ENCODE measurements around the gene TCF23. TPM values are rescaled to one million over a fixed set of nuclear protein-coding genes. Genes with fewer than 3 reads are reported as not detected.
"Not testable (repeated sequence)": the region's sequence is repeated elsewhere in the genome, so short reads cannot be mapped to it uniquely, and the experiment has no call there.

The TCF23 gene
- total RNA-seq, 1 donor from 2014 or later, result 0.10 TPM

DNA sequence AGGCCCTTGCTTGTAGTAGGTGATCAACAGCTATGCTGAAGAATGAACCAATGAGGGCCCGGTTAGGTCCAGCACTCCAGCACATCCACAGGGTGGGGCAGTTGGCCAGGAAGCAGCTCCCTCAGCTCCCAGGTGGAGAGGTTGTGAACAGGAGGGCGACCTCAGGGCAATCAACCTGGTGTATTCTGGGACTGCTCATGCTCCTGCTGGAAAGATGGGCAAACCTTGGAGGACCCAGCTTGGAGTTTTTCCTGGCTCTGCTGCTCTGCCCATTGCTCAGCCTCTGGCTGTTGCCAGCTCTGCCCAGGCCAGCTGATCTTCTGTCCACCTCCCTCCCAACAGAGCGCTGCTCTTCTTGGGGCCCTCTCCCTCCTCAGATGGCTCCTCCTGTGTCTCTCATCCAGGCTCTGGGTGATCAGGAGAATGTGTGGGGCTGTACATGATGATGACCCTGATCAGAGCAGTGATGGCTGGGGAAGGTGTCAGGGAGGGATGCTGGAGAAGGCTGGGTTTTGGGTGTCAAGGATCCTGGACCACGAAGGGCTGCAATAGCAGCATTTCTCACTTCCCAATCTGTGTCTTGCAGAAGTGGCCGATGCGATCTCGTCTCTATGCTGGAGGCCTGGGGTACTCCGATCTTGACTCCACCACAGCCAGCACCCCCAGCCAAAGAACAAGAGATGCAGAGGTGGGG is 3.4 kb downstream of the TCF23 start:
- ATAC-seq (peak; percentile 93), DNase-seq (ENCODE audit: low spot score) (no peak)

DNA sequence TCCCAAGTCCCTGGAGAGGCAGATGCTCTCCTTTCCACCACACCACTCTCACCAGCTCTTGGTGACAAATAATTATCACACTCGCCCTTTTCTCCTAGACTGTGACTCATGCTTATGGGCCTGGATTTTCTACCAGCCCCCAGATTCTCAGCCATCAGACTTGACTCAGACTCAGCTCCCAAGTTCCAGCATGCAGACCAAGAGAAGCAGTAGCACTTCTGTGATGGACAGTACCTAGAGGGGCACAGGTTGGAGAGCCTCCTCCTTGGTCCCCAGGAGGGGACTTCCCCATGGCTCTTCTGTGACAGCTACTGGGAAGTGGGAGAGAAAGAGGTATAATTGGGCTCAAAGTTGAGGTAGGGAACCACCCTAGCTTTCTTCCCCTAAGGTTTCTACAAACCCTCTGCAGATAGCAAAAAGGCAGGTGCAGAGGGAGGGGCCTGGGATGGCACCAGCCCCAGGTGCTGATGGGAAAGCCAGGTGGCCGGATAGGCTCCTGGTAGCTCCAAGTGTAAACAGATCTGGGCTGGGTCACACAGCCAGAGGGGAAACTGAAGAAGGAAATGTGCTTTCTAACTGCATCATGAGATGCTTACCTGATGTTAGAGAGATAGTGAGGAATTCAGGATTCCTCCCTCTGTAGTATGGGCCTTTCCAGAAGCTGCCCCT is 4.1 kb downstream of the TCF23 start:
- no peak for DNase-seq (ENCODE audit: low spot score)

DNA sequence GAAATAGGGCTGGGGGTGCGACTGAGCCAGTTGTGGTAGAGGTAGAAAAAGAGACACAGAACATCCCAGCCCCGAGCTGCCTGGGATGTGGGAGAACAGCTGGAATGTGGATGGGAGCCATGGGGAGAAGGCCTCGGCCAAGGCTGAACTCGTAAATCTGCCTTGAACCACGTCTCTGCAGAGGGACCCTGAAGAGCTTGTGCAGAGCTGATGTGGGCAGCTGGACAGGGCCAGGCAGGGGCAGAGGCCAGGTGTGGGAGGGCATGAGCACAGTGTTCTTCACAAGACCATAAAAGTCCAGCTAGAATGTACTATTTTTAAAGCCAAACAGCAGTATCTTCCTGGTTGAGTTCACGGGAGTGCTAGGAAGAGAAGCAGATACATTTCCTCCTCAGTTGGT is 5.7 kb downstream of the TCF23 start:
- ATAC-seq, result no peak
- no peak for DNase-seq (ENCODE audit: low spot score)

More for the DNA sequence above, 4.1 kb downstream of the TCF23 start:
- no peak for ATAC-seq

DNA sequence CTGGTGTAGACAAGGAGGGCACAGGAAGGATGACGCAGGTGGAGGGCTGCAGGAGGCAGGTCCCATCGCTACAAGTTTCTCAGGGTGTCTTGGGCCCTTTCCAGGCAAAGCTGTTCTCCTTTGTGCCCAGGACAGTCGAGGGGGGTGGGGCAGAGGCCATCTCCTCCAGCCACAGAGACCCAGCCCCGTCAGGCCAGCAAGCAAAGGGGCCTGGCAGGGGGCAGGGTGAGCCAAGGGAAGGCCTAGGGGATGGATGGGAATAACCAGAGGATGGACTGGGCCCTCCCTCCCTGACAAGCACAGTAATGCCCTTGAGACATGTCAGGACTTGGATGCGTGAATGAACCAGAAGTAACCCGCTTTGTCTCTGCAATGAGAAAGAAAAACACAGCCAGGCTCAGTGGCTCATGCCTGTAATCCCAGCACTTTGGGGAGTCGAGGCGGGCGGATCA is 6.3 kb downstream of the TCF23 start:
- ATAC-seq (no peak), DNase-seq (ENCODE audit: low spot score) (no peak)

DNA sequence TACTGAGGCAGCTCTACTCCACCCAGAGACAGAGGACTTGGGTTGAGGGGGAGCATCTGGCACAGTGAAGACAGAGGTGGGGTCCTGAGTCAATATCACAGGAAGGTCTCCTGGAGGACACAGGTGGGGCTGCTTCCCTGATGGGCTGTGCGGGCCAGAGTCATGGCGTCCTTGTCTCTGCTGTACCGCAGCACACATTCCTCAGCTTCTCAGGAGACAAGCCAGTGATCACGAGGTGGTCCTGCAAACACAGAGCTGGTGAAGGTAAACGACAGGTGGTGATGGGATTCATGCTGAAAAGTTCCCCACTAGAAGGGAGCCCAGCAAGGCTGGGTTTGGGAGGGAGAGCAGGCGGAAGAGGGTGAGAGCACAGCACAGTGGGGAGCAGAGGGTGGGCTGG is 9.7 kb downstream of the TCF23 start:
- no peak for ATAC-seq
- no peak for DNase-seq (ENCODE audit: low spot score)

DNA sequence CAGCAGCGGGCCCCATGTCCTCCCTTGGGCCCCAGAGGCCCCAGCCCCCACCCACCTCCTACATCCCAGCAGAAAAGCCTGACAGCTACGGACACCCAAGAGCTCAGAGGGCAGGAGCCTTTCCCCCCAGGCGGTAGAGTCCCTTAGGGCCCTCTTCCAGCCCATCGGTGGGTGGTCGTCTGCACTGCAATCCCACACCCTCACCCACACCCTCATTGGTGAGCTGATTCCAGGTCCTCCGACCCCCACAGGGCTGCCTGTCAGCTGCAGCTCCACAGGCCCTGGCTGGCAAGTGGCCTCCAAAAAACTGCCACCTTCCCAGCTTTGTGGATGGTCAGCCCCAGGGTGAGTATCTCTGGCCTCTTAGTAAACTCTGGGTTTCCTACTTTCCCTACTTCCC is 10.5 kb downstream of the TCF23 start:
- ATAC-seq, result no peak
- no peak for DNase-seq (ENCODE audit: low spot score)

DNA sequence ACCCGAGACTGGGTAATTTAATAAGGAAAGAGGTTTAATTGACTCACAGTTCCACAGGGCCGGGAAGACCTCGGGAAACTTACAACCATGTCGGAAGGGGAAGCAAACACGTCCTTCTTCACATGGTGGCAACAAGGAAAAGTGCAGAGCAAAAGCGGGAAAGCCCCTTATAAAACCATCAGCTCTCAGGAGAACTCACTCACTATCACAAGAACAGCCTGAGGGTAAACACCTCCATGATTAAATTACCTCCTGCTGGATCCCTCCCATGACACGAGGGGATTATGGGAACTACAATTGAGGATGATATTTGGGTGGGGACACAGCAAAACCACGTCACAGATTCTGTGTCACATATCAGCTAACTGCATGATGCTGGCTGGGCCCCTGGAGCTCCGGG is 11.4 kb downstream of the TCF23 start:
- no peak for DNase-seq (ENCODE audit: low spot score)

DNA sequence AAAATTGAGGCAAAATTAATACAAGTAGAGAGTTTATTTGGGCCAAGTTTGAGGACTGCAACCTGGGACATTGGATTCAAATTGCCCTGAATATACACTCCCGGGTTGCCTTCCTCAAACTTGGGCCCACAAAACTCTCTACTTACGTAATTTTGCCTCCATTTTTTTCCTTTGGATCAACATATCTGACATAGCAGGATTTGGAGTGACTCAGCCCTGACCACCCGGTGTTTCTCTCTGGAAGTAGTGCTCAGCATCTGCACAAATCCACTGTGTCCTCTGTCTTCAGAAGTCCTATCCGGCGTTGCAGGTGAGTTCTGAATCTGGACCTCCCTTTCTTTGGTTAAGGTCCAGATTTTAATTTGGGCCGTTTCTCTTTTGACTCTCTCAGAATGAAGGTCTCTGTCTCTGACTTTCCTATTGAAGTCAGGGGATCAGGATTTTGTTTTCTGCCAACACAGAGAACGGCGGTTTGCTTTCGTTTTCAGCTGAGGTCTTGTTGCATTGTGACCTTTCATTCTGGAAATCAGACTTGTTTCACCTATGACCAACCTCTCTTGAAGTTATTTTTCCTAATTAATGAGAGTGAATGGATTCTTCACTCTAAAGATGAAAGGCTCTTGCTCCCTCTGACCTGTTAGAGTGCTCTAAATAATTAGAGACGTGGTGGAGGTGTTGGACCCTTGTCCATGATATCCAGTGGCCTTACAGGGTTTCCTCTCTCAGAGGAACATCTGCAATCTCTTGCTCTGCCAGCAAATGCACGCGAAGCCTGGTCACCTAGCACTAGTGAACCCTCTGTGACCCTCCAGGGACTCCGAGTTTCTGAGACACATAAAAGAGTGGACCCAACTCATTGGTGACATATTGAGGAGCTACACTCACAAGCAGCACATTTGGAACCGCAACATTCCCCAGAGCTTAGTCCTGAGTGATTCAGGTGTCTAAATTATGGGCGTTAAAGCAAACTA is 13.6 kb downstream of the TCF23 start:
- DNase-seq (ENCODE audit: low spot score) (no peak), ATAC-seq (peak; percentile 88)

More for the DNA sequence above, 11.4 kb downstream of the TCF23 start:
- ATAC-seq, result no peak

DNA sequence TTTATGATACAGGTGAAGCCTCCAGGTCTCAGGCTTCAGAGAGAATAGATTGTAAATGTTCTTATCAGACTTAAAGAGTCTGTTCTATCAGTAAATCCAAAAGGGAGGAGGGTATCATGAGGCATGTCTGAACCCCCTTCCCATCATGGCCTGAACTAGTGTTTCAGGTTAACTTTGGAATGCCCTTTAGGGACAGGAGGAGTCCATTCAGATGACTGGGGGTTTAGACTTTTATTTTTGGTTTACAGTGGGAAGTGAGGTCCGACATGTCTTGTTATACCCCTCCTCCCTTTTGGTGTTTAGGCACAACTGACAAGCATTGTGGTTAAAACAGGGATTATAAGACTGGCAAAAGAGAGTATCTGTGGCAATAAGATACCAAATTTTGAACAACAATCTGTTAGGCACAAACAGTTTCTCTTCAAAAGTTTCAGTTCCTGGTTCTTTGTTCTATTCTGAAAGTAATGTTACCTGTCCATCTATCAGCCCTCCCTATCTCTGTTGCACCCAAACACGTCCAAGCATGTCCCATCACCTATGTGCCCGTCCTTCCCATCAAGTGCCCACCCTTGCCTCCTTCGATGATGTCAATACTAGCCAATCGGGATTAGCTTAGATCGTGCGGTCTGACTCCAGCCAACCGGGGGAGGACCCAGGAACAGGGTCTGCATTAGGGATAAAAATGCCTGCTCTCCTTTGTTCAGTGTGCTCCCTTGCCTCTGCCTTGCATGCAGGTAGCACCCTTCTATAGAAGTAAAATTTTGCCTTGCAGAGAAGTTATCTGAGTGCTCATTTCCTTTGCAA is 16.4 kb downstream of the TCF23 start:
- no peak for ATAC-seq
- no peak for DNase-seq (ENCODE audit: low spot score)

DNA sequence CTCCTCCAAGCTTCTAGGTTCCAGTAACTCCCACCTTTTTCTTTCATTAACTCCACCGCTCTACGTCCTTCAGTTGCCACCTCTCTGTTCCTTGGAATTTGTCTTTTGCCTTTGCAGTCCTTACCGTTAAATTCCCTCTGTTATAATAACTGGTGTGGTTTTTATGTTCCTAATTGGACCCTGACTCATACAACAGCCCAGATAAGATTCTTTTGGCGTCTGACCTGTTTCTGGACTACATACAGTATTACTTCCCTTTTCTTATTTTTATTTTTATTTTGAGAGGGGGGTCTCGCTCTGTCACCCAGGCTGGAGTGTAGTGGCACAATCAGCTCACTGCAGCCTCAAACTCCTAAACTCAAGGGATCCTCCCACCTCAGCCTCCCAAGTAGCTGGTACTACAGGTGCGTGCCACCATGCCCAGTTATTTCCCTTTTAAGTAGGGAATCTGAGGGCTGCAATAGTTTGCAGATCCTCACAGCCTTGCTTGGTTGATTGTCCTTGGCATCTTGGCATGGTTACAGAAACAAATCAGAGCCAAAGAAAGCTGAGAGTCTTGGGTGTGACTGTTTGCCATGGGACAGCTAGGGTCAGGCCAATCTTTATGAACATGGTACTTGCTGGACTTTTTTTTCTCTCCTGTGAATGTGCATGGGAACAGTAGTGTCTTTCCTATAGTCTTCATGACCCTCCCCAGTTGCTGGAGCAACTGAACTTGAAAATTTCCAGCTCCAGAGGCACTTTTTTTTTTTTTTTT is 22.0 kb downstream of the TCF23 start:
- no peak for ATAC-seq
- DNase-seq (ENCODE audit: low spot score), result no peak

DNA sequence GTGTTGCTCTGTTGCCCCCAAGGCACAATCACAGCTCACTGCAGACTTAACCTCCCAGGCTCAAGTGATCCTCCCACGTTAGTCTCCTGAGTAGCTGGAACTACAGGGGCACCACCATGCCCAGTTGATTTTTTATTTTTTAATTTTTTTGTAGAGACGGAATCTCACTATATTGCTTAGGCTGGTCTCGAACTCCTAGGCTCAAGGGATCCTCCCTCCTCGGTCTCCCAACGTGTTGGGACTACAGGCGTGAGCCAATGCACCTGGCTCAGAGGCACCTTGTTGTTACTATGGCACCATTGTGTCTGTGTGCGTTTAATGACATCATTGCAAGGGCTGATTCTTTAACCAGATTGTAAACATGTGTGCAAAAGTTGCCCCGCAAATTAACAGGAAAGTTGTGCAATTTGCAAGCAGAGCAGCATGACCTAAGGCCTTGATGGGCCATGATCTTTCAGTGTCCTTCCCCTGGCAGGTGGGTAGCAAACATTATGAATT is 22.6 kb downstream of the TCF23 start:
- ATAC-seq (peak; percentile 65), DNase-seq (ENCODE audit: low spot score) (peak; percentile 69)

DNA sequence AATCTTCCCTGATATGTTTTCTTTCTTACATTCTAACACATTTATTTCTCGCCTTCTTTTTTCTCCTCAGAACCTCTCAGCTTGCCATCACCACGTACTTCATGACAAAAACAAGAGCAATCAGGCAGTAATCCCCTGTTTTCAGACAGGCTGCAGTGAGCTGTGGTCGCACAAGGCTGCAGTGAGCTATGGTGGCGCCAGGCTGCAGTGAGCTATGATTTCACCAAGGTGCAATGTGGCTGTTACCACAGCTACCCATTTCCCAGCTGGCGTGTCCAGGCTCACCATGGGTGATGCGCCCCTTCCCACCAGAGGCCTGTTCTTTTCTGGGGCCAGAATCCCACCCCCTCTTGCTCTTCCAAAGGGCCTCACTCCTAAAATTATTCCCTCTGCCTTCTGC is 25.8 kb downstream of the TCF23 start:
- ATAC-seq, result no peak

DNA sequence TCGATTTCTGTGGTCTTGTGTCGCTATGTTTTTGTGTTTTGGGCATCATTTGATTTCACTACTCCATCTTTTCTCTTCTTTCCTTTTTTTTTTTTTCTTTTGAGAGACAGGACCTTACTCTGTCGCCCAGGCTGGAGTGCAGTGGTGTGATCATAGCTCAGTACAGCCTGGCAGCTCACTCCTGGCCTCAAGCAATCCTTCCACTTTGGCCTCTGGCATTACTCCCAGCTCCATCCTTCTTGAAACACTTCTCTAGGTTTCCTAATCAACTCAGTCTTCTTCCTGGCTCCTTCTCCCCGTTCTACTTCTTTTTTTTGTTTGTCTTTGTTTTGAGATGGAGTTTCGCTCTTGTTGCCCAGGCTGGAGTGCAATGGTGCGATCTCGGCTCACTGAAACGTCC is 26.5 kb downstream of the TCF23 start:
- no peak for DNase-seq (ENCODE audit: low spot score)
- no peak for ATAC-seq

More for the DNA sequence above, 25.8 kb downstream of the TCF23 start:
- no peak for DNase-seq (ENCODE audit: low spot score)

DNA sequence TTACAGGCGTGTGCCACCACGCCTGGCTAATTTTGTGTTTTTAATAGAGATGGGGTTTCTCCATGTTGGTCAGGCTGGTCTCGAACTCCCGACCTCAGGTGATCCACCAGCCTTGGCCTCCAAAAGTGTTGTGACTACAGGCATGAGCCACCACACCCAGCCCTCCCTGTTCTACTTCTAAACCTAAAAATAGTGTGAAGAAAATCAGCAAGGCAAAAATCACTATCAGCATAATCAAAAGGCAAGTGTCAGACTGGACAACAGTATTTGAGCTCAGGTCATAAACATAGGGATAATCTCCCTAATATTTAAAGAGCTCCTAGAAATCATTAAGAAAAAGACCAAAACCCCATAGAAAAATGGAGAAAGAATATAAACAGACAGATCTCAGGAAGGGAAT is 27.0 kb downstream of the TCF23 start:
- ATAC-seq; DNase-seq (ENCODE audit: low spot score): not testable (repeated sequence)

DNA sequence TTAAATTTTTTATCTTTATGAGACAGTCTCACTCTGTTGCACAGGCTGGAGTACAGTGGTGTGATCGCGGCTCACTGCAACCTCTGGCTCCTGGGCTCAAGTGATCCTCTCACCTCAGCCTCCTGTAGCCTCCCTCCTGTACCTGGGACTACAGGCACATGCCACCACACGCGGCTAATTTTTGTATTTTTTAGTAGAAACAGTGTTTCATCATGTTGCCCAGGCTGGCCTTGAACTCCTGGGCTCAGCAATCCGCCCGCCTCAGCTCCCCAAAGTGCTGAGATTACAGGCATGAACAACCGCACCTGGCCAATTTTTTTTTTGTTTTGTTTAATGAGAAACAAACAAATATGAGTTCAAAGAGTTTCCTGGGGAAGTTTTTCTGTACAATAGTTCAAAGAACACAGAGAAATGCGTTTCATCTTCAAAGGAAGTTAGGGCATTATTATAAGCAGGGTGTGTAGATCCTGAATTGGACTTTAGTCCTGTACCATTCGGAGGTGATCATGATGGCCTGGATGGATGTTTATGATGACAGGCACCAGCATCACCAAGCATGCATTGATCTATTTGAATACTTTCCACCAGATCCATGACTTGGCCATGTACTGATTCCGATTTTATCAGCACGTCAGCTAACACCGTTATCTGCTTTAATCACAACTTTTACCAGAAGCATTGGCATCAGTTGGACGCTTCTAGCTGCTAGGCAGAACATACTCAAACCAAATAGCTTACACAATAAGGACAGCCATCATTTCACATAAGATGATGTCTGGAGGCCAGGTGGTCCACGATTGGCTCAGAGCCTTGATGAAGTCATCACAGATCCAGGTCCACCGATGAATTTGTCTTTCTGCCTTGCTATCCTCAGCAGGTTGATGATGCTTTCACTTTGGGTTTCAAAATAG is 28.9 kb downstream of the TCF23 start:
- DNase-seq (ENCODE audit: low spot score), result no peak
- peak; percentile 42 for ATAC-seq

DNA sequence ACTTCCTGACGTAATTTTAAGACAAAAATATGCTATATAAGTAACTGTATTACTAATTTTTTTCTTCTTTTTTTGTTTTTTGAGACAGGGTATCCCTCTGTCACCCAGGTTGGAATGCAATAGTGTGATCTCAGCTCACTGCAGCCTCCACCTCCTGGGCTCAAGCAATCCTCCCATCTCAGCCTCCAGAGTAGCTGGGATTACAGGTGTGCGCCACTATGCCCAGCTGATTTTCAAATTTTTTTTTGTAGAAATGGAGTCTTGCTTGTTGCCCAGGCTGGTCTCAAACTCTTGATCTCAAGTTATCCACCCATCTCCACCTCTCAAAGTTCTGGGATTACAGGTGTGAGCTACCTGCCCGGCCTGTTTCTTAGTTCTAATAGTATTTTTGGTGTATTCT is 29.7 kb downstream of the TCF23 start:
- no peak for ATAC-seq
- DNase-seq (ENCODE audit: low spot score), result no peak

DNA sequence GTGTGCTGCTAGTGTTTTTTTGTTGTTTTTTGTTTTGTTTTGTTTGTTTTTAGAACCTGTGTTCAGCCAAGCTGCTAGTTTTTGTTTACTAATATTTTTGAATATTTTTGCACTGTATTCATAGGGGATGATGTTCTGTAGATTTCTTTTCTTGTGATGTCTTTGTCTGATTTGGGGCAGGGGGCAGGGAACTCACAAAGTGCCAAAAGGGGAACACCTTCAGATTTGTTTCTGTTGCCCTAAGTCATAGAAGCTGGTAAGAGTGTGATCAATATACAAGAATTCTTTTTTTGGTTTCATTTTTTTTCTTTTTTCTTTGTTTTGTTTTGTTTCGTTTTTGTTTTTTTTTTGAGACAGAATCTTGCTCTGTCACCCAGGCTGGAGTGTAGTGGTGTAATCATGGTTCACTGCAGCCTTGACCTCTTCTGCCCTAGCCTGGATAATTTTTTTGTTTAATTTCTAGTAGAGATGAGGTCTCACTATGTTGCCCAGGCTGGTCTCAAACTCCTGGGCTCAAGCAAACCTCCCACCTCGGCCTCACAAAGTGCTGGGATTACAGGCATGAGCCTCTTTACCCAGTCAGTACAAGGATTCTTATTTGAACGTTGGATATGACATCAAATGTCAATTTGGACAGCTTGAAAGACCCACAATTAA is 30.7 kb downstream of the TCF23 start:
- peak; percentile 35 for ATAC-seq
- no peak for DNase-seq (ENCODE audit: low spot score)

DNA sequence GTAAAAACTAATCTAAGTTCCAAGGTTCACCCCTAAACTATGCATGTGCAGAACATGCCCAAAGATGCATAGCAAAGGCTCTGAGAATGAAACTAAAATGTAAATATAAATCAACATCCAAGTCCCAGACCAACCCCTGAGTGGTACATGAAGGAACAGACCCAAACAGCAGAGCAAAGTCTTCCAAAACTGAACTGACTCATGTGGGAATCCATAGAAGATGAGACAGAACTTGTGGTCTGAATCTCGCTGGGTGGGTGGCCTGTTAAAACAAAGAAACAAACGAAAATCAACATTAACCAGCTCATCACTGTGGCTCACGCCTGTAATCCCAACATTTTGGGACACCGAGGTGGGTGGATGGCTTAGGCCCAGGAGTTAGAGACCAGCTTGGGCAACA is 33.5 kb downstream of the TCF23 start:
- DNase-seq (ENCODE audit: low spot score) (no peak), ATAC-seq (no peak)
